Spinal cord (tissue), 10 donors: ENCODE measurements around the gene PDE7B. TPM values are rescaled to one million over a fixed set of nuclear protein-coding genes. Genes with fewer than 3 reads are reported as not detected.

Source experiments
- DNase-seq, 6 donors: peaks; one replicate each; pipeline versions ENCODE4 v3.0.0 to v3.0.0-alpha.2; 2013 to 2015; ENCODE audit warnings: low spot score in 6 of 6, low read depth in 4 of 6
- H3K27ac ChIP-seq: one replicate; pipeline ENCODE4 v1.5.1; 2013; ENCODE audit warnings: low read depth, low read length, control low read depth
- H3K27me3 ChIP-seq: one replicate; pipeline ENCODE4 v1.6.1; 2013; ENCODE audit warnings: low read length; ENCODE audit not compliant: control insufficient read depth, insufficient read depth
- H3K36me3 ChIP-seq: one replicate; pipeline ENCODE4 v1.6.1; 2013; ENCODE audit warnings: low read length; ENCODE audit not compliant: control insufficient read depth, insufficient read depth
- H3K4me1 ChIP-seq: one replicate; pipeline ENCODE4 v1.6.1; 2013; ENCODE audit warnings: low read length; ENCODE audit not compliant: control insufficient read depth, insufficient read depth
- H3K4me3 ChIP-seq: one replicate; pipeline ENCODE4 v1.5.1; 2013; ENCODE audit warnings: low read depth, low read length, control low read depth
- H3K9me3 ChIP-seq: one replicate; pipeline ENCODE4 v1.6.1; 2013; ENCODE audit warnings: low read length; ENCODE audit not compliant: control insufficient read depth, insufficient read depth
- WGBS: methylation state at CpG from one replicate; pipeline ENCODE4 v1.1.5; 2013; ENCODE audit warnings: missing lambda C conversion rate; ENCODE audit not compliant: insufficient coverage; 5-methylcytosine and 5-hydroxymethylcytosine counted together
- polyA plus RNA-seq, 2 donors: library from polyadenylated mRNA; unstranded; fragments of 120-200 nt; gene quantifications; one replicate each; pipeline ENCODE4 v1.2.1, GENCODE V29; 2013; ENCODE audit not compliant: insufficient read length in 2 of 2
- total RNA-seq, 2 donors: library from RNA; depleted of rRNA in 1 of 2; stranded (reverse); fragments of 120-200 nt in 1 of 2; fragments of >200 nt in 1 of 2; gene quantifications; one replicate each; pipeline versions ENCODE4 v1.2.3 to v1.2.4, GENCODE V29; 2013 to 2014
- donor health status: healthy.

PDE7B gene
- total and polyA plus RNA-seq, 4 donors, result 7.8 to 19.7 (median 12.4) TPM

GRCh38 chr6:135939208-135939591, 87.7 kb downstream of the PDE7B start:
- peak in 2 of 6 donors; percentile 49 to 93 for DNase-seq

GRCh38 chr6:135940616-135941167, 89.2 kb downstream of the PDE7B start:
- no peaks in the 10 kb centered on the region for H3K27me3 ChIP-seq
- no peaks in the 10 kb centered on the region for H3K9me3 ChIP-seq
- no peak overlapping the region for H3K4me3 ChIP-seq
- H3K27ac ChIP-seq, result no peak overlapping the region
- WGBS, result no CpG with 5 or more reads among the region's 5 CpGs
- H3K4me1 ChIP-seq, result peaks cover 13% of the 10 kb centered on the region
- no peaks in the 10 kb centered on the region for H3K36me3 ChIP-seq
- DNase-seq, result no peak

More at GRCh38 chr6:135939208-135939591, 87.7 kb downstream of the PDE7B start:
- peak overlapping the region; percentile 45 for H3K27ac ChIP-seq
- no peaks in the 10 kb centered on the region for H3K36me3 ChIP-seq
- peaks cover 13% of the 10 kb centered on the region for H3K4me1 ChIP-seq
- 44% methylated on average over 7 of the region's 7 CpGs for WGBS
- no peak overlapping the region for H3K4me3 ChIP-seq
- H3K9me3 ChIP-seq, result no peaks in the 10 kb centered on the region
- H3K27me3 ChIP-seq, result no peaks in the 10 kb centered on the region

- H3K4me3 ChIP-seq, result no peak overlapping the region
- DNase-seq, result no peak
- no CpG with 5 or more reads among the region's 1 CpG for WGBS
- no peaks in the 10 kb centered on the region for H3K9me3 ChIP-seq
- no peak overlapping the region for H3K27ac ChIP-seq
- peaks cover 10% of the 10 kb centered on the region for H3K4me1 ChIP-seq
- H3K36me3 ChIP-seq, result no peaks in the 10 kb centered on the region
- H3K27me3 ChIP-seq, result no peaks in the 10 kb centered on the region
Measured at GRCh38 chr6:135941275-135942025, 89.9 kb downstream of the PDE7B start.

- Histone ChIP-seq H3K9me3 (no peaks in the 10 kb centered on the region), H3K27ac (no peak overlapping the region), H3K4me1 (peaks cover 8% of the 10 kb centered on the region), H3K4me3 (no peak overlapping the region), H3K27me3 (no peaks in the 10 kb centered on the region), H3K36me3 (no peaks in the 10 kb centered on the region)
- no peak for DNase-seq
- WGBS, result 89% methylated on average over 5 of the region's 6 CpGs
Measured at GRCh38 chr6:135944120-135944519, 92.6 kb downstream of the PDE7B start.

GRCh38 chr6:135946674-135947073, 95.2 kb downstream of the PDE7B start:
- Histone ChIP-seq H3K4me3 (no peak overlapping the region), H3K27ac (no peak overlapping the region), H3K4me1 (peaks cover 2% of the 10 kb centered on the region), H3K36me3 (no peaks in the 10 kb centered on the region), H3K9me3 (no peaks in the 10 kb centered on the region), H3K27me3 (no peaks in the 10 kb centered on the region)
- no peak for DNase-seq
- WGBS, result no CpG with 5 or more reads among the region's 3 CpGs

- H3K4me3 ChIP-seq, result no peak overlapping the region
- no peak for DNase-seq
- H3K27ac ChIP-seq, result no peak overlapping the region
- no peaks in the 10 kb centered on the region for H3K27me3 ChIP-seq
- no peaks in the 10 kb centered on the region for H3K9me3 ChIP-seq
- no peaks in the 10 kb centered on the region for H3K4me1 ChIP-seq
- 84% methylated on average over 4 of the region's 7 CpGs for WGBS
- H3K36me3 ChIP-seq, result no peaks in the 10 kb centered on the region
Measured at GRCh38 chr6:135950669-135951068, 99.2 kb downstream of the PDE7B start.

GRCh38 chr6:135951169-135951568, 99.7 kb downstream of the PDE7B start:
- H3K4me3 ChIP-seq, result no peak overlapping the region
- DNase-seq, result no peak

GRCh38 chr6:135953818-135954217, 102.3 kb downstream of the PDE7B start:
- H3K27ac ChIP-seq, result no peak overlapping the region
- H3K4me1 ChIP-seq, result no peaks in the 10 kb centered on the region
- DNase-seq, result no peak
- H3K36me3 ChIP-seq, result no peaks in the 10 kb centered on the region
- H3K4me3 ChIP-seq, result no peak overlapping the region
- no peaks in the 10 kb centered on the region for H3K27me3 ChIP-seq
- 100% methylated on average over 1 of the region's 5 CpGs for WGBS
- no peaks in the 10 kb centered on the region for H3K9me3 ChIP-seq

More at GRCh38 chr6:135951169-135951568, 99.7 kb downstream of the PDE7B start:
- Histone ChIP-seq H3K27ac (no peak overlapping the region), H3K36me3 (no peaks in the 10 kb centered on the region), H3K27me3 (no peaks in the 10 kb centered on the region), H3K9me3 (no peaks in the 10 kb centered on the region), H3K4me1 (no peaks in the 10 kb centered on the region)
- no CpG with 5 or more reads among the region's 1 CpG for WGBS

- no peak overlapping the region for H3K27ac ChIP-seq
- no peaks in the 10 kb centered on the region for H3K9me3 ChIP-seq
- H3K36me3 ChIP-seq, result no peaks in the 10 kb centered on the region
- DNase-seq, result no peak
- no peaks in the 10 kb centered on the region for H3K4me1 ChIP-seq
- no peaks in the 10 kb centered on the region for H3K27me3 ChIP-seq
- WGBS, result 100% methylated on average over 1 of the region's 3 CpGs
- no peak overlapping the region for H3K4me3 ChIP-seq
Measured at GRCh38 chr6:135955099-135955498, 103.6 kb downstream of the PDE7B start.

GRCh38 chr6:135962731-135963130, 111.2 kb downstream of the PDE7B start:
- Histone ChIP-seq H3K27me3 (no peaks in the 10 kb centered on the region), H3K27ac (no peak overlapping the region), H3K4me1 (no peaks in the 10 kb centered on the region), H3K36me3 (no peaks in the 10 kb centered on the region), H3K4me3 (no peak overlapping the region), H3K9me3 (no peaks in the 10 kb centered on the region)
- 100% methylated on average over 1 of the region's 2 CpGs for WGBS
- DNase-seq, result no peak
